NOMO-1 treated with dmso at 0.1 percent for 144 hours (cell line): ENCODE measurements around the gene EEIG2.
"Not testable (repeated sequence)": the region's sequence is repeated elsewhere in the genome, so short reads cannot be mapped to it uniquely, and the experiment has no call there.

ENCODE experiments used
- DNase-seq: peaks from one replicate; lab custom pipeline; 2025; ENCODE audit not compliant: unreplicated experiment; lab: John Stamatoyannopoulos, UW

EEIG2 gene

GRCh38 chr1:108541861-108542260, 18.0 kb upstream of the EEIG2 start:
- DNase-seq: no peak

DNA sequence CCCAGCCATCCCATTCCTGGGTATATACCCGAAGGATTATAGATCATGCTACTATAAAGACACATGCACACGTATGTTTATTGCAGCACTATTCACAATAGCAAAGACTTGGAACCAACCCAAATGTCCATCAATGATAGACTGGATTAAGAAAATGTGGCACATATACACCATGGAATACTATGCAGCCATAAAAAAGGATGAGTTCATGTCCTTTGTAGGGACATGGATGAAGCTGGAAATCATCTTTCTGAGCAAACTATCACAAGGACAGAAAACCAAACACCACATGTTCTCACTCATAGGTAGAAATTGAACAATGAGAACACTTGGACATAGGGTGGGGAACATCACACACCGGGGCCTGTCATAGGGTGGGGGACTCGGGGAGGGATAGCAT, 12.4 kb upstream of the EEIG2 start:
- DNase-seq: not testable (repeated sequence)

- DNase-seq: peak; percentile 57
These were observed 8.6 kb upstream of the EEIG2 start for GRCh38 chr1:108551137-108551862.

DNA sequence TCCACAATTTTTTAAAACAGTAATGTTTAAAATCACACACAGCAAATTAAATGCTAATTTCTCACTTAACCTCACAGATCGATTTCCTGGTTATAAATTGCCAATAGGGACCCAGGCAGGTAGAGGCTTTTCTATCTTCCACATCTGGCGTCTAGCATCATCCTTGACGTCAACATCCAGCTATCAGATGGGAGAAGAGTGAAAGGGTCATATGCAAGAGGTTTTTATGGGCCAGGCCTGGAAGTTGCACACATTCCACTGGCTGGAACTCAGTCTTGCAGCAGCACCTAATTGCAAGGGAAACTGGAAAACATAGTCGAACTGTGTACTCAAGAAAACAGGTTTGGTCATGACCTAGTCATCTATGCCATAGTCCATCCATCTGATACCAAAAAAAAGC, 6.0 kb upstream of the EEIG2 start:
- DNase-seq: no peak

- DNase-seq: no peak
These were observed 5.0 kb upstream of the EEIG2 start for GRCh38 chr1:108554682-108555427.

- no peak for DNase-seq
These were observed 3.8 kb upstream of the EEIG2 start for GRCh38 chr1:108556066-108556465.

- DNase-seq: peak; percentile 10
These were observed 3.4 kb upstream of the EEIG2 start for GRCh38 chr1:108556499-108556898.

GRCh38 chr1:108557296-108557695, 2.6 kb upstream of the EEIG2 start:
- peak; percentile 10 for DNase-seq

DNA sequence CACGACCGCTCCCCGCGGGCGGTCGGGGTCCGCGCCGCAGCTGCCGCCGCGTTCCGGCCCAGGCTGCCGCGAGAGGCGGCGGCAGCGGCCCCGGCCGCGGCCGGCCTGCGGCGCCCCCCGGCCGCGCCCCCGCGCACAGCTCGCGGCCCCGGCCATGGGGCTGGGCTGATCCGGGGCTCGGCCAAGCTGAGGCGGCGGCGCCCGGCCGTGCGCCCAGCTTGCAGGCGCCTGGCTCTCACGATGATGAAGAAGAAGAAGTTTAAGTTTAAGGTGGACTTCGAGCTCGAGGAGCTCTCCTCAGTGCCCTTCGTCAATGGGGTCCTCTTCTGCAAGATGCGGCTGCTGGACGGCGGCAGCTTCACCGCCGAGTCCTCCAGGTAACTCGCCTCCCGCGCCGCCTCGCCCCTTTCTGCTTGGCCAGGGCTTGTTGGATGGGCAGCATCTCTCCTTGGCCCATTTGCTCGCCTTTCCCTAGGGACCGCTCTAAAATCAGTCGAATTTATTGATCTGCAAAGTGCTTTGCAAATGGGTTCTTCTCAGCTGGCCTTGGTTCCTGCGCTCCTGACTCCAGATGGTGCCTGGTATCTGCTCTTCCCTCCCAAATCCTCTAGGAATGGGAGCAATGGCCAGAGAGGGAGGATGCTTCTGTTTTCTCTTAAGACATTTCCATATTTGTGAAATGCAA, 431 bp downstream of the EEIG2 start:
- no peak for DNase-seq

DNA sequence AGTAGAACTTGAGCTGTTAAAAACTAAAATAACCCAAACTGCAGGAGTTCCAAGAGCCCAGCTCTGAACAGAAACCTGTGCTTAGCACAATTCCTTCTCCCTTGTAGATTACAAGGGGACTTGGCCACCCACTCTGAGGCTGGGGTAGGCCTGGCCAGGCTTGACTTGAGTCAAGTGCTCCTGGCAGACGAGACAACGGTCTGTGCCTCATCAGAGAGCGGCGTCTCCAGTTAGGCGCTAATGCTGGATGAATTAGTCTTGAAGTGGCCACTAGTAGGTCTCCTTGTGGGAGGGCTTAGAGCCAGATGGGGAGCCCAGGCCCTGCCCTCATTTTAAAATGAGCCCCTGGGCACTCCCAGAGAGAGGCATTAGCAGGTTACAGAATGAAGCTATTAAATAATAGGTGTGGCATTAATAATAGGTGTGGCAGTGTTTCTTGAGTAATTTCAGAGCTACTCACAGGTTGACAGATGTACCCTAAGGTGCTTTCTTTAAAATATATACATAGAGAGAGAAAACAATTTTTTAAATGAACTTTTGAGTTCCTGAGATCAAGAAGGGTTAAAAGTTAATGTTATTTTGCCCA, 1.1 kb downstream of the EEIG2 start:
- DNase-seq: peak; percentile 66

- DNase-seq: peak; percentile 47
These were observed 1.9 kb downstream of the EEIG2 start for GRCh38 chr1:108561689-108562326.

DNA sequence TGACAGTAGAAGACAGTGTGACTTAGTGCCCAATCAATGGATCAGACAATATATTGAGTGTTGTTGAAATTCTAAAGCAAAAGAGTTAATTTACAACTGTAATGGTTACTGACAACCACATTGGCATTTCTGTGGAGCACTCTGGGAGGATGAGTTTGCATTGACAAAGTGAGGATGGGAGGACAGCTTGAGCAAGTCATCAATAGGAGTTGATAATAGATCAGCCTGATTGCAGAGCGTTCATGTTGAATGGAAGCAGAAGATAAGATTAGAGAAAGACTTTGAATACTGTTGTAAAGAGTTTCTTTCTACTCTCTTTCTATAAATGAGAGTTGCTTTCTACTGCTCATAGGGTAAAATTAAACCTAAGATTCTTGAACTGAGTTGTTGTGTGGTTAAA, 3.9 kb downstream of the EEIG2 start:
- no peak for DNase-seq

DNA sequence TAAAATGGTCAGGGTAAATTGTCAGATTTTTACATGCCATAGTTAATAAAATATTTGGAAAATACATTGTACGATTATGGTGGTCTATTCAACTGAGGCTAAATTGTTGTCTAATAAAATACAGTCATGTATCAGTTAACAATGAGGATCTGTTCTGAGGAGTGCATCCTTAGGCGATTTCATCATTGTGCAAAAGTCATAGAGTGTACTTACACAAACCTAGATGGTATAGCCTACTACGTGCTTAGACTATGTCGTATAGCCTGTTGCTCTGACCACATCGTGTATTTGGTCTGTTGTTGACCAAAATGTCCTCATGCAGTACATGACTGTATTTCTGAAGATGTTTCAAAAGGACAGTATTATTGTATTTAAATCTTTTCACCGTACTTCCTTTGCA, 5.2 kb downstream of the EEIG2 start:
- no peak for DNase-seq

DNA sequence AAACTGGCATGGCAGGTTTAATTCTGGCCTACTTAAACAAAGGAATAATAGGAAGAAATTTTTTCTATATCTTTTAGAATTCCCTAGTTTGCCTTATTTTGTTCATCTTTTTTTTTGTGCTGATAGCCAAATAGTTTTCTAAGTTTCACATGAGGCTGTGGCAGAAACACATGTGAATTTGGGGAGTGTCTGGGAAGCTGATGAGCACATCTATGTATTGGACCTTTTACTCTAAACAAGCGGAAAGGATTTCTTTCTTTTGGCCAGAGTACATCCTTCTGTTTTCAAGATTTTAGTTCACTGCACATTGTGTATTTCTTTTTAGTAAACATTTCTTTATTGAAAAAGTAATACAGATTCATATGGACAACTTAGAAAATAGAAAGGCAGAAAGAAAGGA, 5.6 kb downstream of the EEIG2 start:
- DNase-seq: no peak

DNA sequence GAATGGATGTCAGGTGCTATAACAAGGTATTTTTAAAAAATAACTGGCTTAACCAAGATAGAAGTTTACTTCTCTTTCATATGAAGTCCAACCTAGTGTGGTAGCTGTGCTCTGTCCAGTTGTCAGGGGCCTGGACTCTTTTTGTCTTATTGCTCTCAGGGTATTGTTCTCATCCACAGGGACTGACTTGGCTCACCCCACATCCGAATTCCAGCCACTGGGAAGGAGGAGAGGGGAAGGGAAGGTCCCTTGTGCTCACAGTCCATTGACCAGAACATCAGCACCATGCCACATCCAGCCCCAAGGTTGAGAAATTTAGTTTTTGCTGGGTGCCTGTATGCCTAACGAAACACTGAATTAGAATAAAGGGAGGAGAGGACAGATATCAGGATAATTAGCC, 8.7 kb downstream of the EEIG2 start:
- DNase-seq: no peak

GRCh38 chr1:108569097-108569728, 9.3 kb downstream of the EEIG2 start:
- DNase-seq: no peak

DNA sequence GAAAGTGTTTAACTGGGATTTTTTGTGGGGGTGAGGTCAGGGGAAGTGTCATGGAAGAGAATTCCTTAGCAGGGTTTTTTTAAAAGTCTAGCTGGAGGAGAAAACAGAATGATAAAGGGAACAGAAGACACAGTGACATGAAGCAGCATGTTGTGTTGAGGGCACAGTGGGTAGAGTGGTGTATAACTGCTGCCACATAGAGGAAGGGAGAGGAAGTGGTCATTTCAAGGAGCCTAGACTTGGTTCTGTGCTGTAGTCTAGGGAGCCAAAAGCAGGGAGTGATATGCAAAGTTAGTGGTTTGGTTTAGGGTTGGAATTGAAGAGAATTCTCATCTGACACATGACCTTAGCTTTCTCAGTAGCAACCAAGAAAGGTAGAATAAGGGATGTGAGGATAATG, 10.2 kb downstream of the EEIG2 start:
- peak; percentile 50 for DNase-seq

- no peak for DNase-seq
These were observed 11.1 kb downstream of the EEIG2 start for GRCh38 chr1:108570998-108571401.

DNA sequence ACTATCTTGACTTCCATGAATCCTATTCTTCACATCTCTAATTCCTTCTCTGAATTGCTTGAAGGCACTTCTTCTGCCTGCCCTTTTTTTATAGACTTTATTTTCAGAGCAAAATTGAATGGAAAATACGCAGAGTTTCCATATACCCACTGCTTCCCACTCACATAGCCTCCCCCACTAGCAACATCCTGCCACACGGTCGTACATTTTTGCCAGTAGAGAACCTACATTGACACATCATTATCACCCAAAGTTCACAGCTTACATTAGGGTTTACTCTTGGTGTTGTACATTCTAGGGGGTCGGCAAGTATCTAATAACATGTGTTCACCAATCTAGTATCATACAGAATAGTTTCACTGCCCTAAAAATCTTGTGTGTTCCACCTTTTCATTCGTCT, 12.3 kb downstream of the EEIG2 start:
- DNase-seq: no peak

- no peak for DNase-seq
These were observed 13.3 kb downstream of the EEIG2 start for GRCh38 chr1:108573183-108573582.

DNA sequence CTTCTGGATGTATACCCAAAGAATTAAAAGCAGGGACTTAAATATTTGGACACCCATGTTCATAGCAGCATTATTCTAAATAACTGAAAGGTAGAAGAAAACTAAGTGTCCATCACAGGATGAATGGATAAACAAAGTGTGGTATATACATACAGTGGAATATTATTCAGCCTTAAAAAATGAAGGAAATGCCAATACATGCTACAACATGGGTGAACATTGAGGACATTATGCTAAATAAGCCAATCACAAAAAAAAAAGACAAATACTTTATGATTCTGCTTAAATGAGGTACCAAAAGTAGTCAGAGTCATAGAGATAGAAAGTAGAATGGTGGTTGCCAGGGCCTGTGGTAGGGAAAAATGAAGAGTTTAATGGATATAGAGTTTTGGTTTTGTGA, 14.1 kb downstream of the EEIG2 start:
- no peak for DNase-seq
